GM23338 (cell line): ENCODE data around the gene ATL2.

Experiments used
- CREB1 ChIP-seq: fragments of 250-450 bp; sonication (Bioruptor Pico); IDR thresholded peaks from 2 replicates; pipeline ENCODE4 v1.5.0; 2020; ENCODE audit warnings: low read depth, mild to moderate bottlenecking, moderate library complexity
- EZH2 ChIP-seq: fragments of 200-600 bp; sonication (generic); IDR thresholded peaks from one replicate; pipeline ENCODE4 v1.8.0; 2017; ENCODE audit warnings: antibody characterized with exemption, mild to moderate bottlenecking, low read depth; ENCODE audit not compliant: unreplicated experiment
- EZH2phosphoT487 ChIP-seq: fragments of 200-600 bp; sonication (generic); IDR thresholded peaks from one replicate; pipeline ENCODE4 v1.8.1; 2018; ENCODE audit warnings: antibody characterized with exemption; ENCODE audit not compliant: unreplicated experiment
- JUNB ChIP-seq: IDR thresholded peaks from one replicate; pipeline ENCODE4 v1.6.1; 2016; ENCODE audit warnings: antibody characterized with exemption; ENCODE audit not compliant: unreplicated experiment
- POLR2AphosphoS5 ChIP-seq: IDR thresholded peaks from 2 replicates; pipeline ENCODE4 v1.6.1; 2016; ENCODE audit warnings: antibody characterized with exemption, low read depth
- STAT1 ChIP-seq: IDR thresholded peaks from one replicate; pipeline ENCODE4 v1.6.1; 2016; ENCODE audit warnings: antibody characterized with exemption; ENCODE audit not compliant: unreplicated experiment
- ZNF114 ChIP-seq: fragments of 250-450 bp; sonication (Bioruptor Pico); IDR thresholded peaks from 2 replicates; pipeline ENCODE4 v1.5.0; 2020; ENCODE audit warnings: mild to moderate bottlenecking, moderate library complexity
- ZNF331 ChIP-seq: fragments of 250-450 bp; sonication (Bioruptor Pico); IDR thresholded peaks from 2 replicates; pipeline ENCODE4 v1.5.0; 2020; ENCODE audit warnings: low read depth, mild to moderate bottlenecking, moderate library complexity
- TF ChIP-seq, protein P1 (sequence below), 2 experiments: fragments of 200-600 bp in 1 of 2; sonication (generic) in 1 of 2; conservative IDR thresholded peaks; 2 replicates each; pipeline versions ENCODE4 v1.5.1 to v1.6.1; 2016 to 2017; ENCODE audit warnings: antibody characterized with exemption in 2 of 2, low read depth in 2 of 2, mild to moderate bottlenecking in 2 of 2, moderate library complexity in 1 of 2
- TF ChIP-seq, protein P2 (sequence below): IDR thresholded peaks from one replicate; pipeline ENCODE4 v1.6.1; 2018; ENCODE audit warnings: antibody characterized with exemption; ENCODE audit not compliant: unreplicated experiment
- TF ChIP-seq, protein P3 (sequence below): IDR thresholded peaks from 2 replicates; pipeline ENCODE4 v1.6.1; 2016; ENCODE audit warnings: antibody characterized with exemption

DNA sequence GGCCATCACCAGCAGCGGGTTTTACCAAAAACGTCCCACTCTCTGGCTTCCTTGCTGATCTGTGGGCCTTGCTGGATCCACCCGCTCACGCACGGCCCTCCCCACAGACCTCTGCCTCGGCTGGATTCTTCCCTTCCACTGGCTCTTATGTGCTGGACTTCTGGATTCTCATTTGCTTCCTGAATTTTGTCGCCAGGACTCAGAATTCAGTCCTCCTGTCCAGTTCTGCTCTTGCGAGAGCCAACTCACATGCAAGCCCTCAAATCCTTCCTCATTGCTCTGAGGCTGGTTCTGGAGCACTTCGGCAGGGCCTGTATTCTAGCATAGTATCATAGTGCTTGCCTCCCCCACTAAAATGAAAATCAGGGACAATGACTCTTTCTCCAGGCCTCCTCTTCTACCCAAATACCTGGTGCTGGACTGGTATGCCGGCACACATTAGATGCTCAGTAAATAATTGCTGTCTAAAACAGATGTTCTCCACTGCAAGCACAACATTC, 115.5 kb downstream of the ATL2 start:
- TF ChIP-seq, protein P1, sequence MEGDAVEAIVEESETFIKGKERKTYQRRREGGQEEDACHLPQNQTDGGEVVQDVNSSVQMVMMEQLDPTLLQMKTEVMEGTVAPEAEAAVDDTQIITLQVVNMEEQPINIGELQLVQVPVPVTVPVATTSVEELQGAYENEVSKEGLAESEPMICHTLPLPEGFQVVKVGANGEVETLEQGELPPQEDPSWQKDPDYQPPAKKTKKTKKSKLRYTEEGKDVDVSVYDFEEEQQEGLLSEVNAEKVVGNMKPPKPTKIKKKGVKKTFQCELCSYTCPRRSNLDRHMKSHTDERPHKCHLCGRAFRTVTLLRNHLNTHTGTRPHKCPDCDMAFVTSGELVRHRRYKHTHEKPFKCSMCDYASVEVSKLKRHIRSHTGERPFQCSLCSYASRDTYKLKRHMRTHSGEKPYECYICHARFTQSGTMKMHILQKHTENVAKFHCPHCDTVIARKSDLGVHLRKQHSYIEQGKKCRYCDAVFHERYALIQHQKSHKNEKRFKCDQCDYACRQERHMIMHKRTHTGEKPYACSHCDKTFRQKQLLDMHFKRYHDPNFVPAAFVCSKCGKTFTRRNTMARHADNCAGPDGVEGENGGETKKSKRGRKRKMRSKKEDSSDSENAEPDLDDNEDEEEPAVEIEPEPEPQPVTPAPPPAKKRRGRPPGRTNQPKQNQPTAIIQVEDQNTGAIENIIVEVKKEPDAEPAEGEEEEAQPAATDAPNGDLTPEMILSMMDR (conservative IDR thresholded peaks at IDR 0.05; ENCODE audit: low read depth in 2 of 2), result no peak
- no peak for TF ChIP-seq EZH2
- TF ChIP-seq CREB1, result no peak
- no peak for TF ChIP-seq EZH2phosphoT487
- no peak for TF ChIP-seq JUNB
- TF ChIP-seq POLR2AphosphoS5, result no peak
- no peak for TF ChIP-seq STAT1
- TF ChIP-seq ZNF114 (CRISPR knock-in tag), result no peak
- TF ChIP-seq, protein P2, sequence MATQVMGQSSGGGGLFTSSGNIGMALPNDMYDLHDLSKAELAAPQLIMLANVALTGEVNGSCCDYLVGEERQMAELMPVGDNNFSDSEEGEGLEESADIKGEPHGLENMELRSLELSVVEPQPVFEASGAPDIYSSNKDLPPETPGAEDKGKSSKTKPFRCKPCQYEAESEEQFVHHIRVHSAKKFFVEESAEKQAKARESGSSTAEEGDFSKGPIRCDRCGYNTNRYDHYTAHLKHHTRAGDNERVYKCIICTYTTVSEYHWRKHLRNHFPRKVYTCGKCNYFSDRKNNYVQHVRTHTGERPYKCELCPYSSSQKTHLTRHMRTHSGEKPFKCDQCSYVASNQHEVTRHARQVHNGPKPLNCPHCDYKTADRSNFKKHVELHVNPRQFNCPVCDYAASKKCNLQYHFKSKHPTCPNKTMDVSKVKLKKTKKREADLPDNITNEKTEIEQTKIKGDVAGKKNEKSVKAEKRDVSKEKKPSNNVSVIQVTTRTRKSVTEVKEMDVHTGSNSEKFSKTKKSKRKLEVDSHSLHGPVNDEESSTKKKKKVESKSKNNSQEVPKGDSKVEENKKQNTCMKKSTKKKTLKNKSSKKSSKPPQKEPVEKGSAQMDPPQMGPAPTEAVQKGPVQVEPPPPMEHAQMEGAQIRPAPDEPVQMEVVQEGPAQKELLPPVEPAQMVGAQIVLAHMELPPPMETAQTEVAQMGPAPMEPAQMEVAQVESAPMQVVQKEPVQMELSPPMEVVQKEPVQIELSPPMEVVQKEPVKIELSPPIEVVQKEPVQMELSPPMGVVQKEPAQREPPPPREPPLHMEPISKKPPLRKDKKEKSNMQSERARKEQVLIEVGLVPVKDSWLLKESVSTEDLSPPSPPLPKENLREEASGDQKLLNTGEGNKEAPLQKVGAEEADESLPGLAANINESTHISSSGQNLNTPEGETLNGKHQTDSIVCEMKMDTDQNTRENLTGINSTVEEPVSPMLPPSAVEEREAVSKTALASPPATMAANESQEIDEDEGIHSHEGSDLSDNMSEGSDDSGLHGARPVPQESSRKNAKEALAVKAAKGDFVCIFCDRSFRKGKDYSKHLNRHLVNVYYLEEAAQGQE, result no peak
- TF ChIP-seq, protein P3, sequence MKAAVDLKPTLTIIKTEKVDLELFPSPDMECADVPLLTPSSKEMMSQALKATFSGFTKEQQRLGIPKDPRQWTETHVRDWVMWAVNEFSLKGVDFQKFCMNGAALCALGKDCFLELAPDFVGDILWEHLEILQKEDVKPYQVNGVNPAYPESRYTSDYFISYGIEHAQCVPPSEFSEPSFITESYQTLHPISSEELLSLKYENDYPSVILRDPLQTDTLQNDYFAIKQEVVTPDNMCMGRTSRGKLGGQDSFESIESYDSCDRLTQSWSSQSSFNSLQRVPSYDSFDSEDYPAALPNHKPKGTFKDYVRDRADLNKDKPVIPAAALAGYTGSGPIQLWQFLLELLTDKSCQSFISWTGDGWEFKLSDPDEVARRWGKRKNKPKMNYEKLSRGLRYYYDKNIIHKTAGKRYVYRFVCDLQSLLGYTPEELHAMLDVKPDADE, result no peak
- no peak for TF ChIP-seq ZNF331 (CRISPR knock-in tag)
